ENCODE measurements around the gene IDH1. TPM values are rescaled to one million over a fixed set of nuclear protein-coding genes. Genes with fewer than 3 reads are reported as not detected.

Gene IDH1
- total and polyA plus RNA-seq, 2 of the 4 experiments (the other 2 are of a cell fraction): 53.5 to 77.1 TPM

DNA sequence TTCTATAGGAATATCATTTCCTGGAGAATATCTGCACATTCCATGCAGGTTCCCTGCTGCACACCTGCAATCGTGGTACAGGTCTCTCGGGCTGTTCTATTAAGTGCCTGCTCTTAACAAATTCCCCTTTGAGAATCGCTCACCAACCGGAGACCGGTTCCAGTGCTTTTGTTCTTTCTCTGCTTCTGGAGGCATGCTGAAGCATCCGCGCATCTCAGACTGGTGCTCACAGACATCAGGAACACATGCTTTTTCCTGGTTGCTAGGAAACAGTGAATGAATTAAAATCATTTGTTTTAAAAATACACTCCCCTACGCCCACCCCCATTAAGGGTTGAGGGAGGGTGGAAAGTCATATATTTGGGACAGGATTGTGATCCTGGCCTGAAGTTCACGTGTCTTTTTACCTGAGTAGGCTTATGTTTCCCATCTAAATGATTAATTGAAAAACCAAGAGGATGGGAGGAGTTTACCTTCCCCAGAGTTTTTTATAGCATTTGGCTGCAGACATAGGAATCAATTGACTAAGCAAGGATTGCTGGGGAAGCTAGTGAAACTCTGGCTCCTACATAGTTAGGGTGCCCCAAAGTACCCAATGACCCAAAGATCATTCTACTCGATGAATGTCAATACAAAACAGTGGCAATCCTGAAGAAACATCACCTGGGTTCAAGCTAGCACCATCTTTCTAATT lies 64.9 kb downstream of the IDH1 start, which contains the start of gene C2orf80:
TSS of gene C2orf80 (minus strand) at position 221 of the 694 bp plus-strand sequence. CDS start 3,044 bp downstream, outside the sequence.
- no peak for ATAC-seq (ENCODE audit: low read depth)
- Histone ChIP-seq H3K14ac (replicated peaks; ENCODE audit: low read depth, low read length) (no peak within 1 kb of the TSS), H3K4ac (ENCODE audit: low read depth, low read length) (no peak within 1 kb of the TSS), H2BK20ac (ENCODE audit: low read depth, low read length) (no peak within 1 kb of the TSS), H3K79me1 (ENCODE audit: low read depth in 1 of 2, low read length in 2 of 2) (no peaks in the 10 kb centered on the region), H3K56ac (ENCODE audit: extremely low read depth, insufficient read depth, low read length) (no peak within 1 kb of the TSS), H3K27me3 (ENCODE audit: control insufficient read depth, insufficient read depth, low read length) (peaks cover 2% of the 10 kb centered on the region), H3K27ac (ENCODE audit: insufficient read depth, low read length) (no peak within 1 kb of the TSS), H3K36me3 (ENCODE audit: control insufficient read depth, insufficient read depth, low read length) (no peaks in the 10 kb centered on the region), H2AK5ac (ENCODE audit: low read depth, low read length) (no peak within 1 kb of the TSS), H3K4me3 (ENCODE audit: insufficient read depth, low read depth, low read length) (no peak within 1 kb of the TSS), H3K9me1 (ENCODE audit: insufficient read depth, low read length) (no peaks in the 10 kb centered on the region), H4K5ac (ENCODE audit: low read depth, low read length) (no peak within 1 kb of the TSS), H3K9me3 (ENCODE audit: control insufficient read depth, insufficient read depth, low read length) (no peaks in the 10 kb centered on the region), H3K9ac (ENCODE audit: low read depth, low read length) (no peak within 1 kb of the TSS), H2BK5ac (ENCODE audit: low read depth, low read length, poor library complexity, severe bottlenecking) (no peak within 1 kb of the TSS), H3K18ac (ENCODE audit: low read depth, low read length) (no peak within 1 kb of the TSS), H3K4me2 (ENCODE audit: low read depth, low read length) (no peak within 1 kb of the TSS), H3K4me1 (ENCODE audit: control insufficient read depth, insufficient read depth, low read length) (no peaks in the 10 kb centered on the region), H4K20me1 (ENCODE audit: insufficient read depth, low read length) (no peaks in the 10 kb centered on the region), H2BK120ac (ENCODE audit: low read depth, low read length) (no peak within 1 kb of the TSS), H3K23ac (ENCODE audit: low read depth, low read length) (no peak within 1 kb of the TSS), H2BK15ac (ENCODE audit: low read depth, low read length) (no peak within 1 kb of the TSS), H4K91ac (ENCODE audit: insufficient read depth, low read depth, low read length) (no peak within 1 kb of the TSS), H2AK9ac (replicated peaks; ENCODE audit: low read depth, low read length, poor library complexity) (no peak within 1 kb of the TSS), H2AFZ (replicated peaks; ENCODE audit: low read length, poor library complexity) (no peak within 1 kb of the TSS), H4K8ac (ENCODE audit: low read depth in 2 of 2, low read length in 2 of 2) (no peak within 1 kb of the TSS)
- ChIA-PET POLR2A (ENCODE audit: unreplicated experiment) (no interaction called here), CTCF (interaction anchor here (1.0 kb wide), 1 partner anchor 15 kb away, joined by 3 read pairs; no protein-coding TSS in a partner anchor)
- BruUV-seq (replicated peaks): no TSS peak
- in situ Hi-C loops (cut with MboI; ENCODE audit: low sequenced_read_pairs): no loop called here
- TF ChIP-seq RCOR1 (IDR thresholded peaks at IDR 0.05; ENCODE audit: insufficient replicate concordance, low read length) (no peak), NFE2L2 (IDR thresholded peaks at IDR 0.05; ENCODE audit: low read depth, low read length) (no peak), MAFK (IDR thresholded peaks at IDR 0.05; ENCODE audit: low read depth, low read length) (no peak), CHD1 (IDR thresholded peaks at IDR 0.05; ENCODE audit: low read depth, low read length) (no peak), BHLHE40 (IDR thresholded peaks at IDR 0.05; ENCODE audit: low read depth, low read length) (no peak), RFX5 (IDR thresholded peaks at IDR 0.05; ENCODE audit: low read depth, low read length) (no peak), FOS (IDR thresholded peaks at IDR 0.05; ENCODE audit: low read depth, low read length) (no peak), MXI1 (IDR thresholded peaks at IDR 0.05; ENCODE audit: borderline replicate concordance, low read depth, low read length) (no peak), SMC3 (IDR thresholded peaks at IDR 0.05; ENCODE audit: low read depth, low read length) (no peak), POLR2A (IDR thresholded peaks at IDR 0.05; ENCODE audit: low read depth, low read length) (no peak), MAZ (IDR thresholded peaks at IDR 0.05; ENCODE audit: borderline replicate concordance, low read depth, low read length) (no peak), RAD21 (IDR thresholded peaks at IDR 0.05; ENCODE audit: low read length) (no peak), CEBPB (IDR thresholded peaks at IDR 0.05; ENCODE audit: low read depth, low read length) (no peak)
- TF ChIP-seq, protein P1, sequence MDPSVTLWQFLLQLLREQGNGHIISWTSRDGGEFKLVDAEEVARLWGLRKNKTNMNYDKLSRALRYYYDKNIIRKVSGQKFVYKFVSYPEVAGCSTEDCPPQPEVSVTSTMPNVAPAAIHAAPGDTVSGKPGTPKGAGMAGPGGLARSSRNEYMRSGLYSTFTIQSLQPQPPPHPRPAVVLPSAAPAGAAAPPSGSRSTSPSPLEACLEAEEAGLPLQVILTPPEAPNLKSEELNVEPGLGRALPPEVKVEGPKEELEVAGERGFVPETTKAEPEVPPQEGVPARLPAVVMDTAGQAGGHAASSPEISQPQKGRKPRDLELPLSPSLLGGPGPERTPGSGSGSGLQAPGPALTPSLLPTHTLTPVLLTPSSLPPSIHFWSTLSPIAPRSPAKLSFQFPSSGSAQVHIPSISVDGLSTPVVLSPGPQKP (IDR thresholded peaks at IDR 0.05; ENCODE audit: borderline replicate concordance, low read depth, low read length): no peak
- TF ChIP-seq, protein P2, sequence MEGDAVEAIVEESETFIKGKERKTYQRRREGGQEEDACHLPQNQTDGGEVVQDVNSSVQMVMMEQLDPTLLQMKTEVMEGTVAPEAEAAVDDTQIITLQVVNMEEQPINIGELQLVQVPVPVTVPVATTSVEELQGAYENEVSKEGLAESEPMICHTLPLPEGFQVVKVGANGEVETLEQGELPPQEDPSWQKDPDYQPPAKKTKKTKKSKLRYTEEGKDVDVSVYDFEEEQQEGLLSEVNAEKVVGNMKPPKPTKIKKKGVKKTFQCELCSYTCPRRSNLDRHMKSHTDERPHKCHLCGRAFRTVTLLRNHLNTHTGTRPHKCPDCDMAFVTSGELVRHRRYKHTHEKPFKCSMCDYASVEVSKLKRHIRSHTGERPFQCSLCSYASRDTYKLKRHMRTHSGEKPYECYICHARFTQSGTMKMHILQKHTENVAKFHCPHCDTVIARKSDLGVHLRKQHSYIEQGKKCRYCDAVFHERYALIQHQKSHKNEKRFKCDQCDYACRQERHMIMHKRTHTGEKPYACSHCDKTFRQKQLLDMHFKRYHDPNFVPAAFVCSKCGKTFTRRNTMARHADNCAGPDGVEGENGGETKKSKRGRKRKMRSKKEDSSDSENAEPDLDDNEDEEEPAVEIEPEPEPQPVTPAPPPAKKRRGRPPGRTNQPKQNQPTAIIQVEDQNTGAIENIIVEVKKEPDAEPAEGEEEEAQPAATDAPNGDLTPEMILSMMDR (conservative IDR thresholded peaks at IDR 0.05; ENCODE audit: low read depth, low read length): no peak
- TF ChIP-seq, protein P3, sequence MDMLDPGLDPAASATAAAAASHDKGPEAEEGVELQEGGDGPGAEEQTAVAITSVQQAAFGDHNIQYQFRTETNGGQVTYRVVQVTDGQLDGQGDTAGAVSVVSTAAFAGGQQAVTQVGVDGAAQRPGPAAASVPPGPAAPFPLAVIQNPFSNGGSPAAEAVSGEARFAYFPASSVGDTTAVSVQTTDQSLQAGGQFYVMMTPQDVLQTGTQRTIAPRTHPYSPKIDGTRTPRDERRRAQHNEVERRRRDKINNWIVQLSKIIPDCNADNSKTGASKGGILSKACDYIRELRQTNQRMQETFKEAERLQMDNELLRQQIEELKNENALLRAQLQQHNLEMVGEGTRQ (IDR thresholded peaks at IDR 0.05; ENCODE audit: low read depth, low read length): no peak
- 18% methylated on average over 2 of the region's 10 CpGs; no CpG with 5 or more reads in 1 of the 2 experiments for WGBS, 2 experiments (ENCODE audit: extremely low coverage in 2 of 2, insufficient read length in 1 of 2)
- dilution Hi-C loops (cut with HindIII; ENCODE audit: low sequenced_read_pairs, unreplicated experiment): no loop called here
- intact Hi-C loops (cut with micrococcal nuclease): no loop called here
- no peak for DNase-seq

Measured in IMR-90 (cell line).